ENCODE results near the gene NFRKB. TPM values are rescaled to one million over a fixed set of nuclear protein-coding genes. Genes with fewer than 3 reads are reported as not detected.
A peak's percentile ranks its signal among the peaks of the same experiment; 100 is the strongest.

The NFRKB gene
- polyA plus RNA-seq, 1 donor (not counting 4 experiments of a cell fraction or from before 2014, with no cell fraction given), result 14.4 TPM

DNA sequence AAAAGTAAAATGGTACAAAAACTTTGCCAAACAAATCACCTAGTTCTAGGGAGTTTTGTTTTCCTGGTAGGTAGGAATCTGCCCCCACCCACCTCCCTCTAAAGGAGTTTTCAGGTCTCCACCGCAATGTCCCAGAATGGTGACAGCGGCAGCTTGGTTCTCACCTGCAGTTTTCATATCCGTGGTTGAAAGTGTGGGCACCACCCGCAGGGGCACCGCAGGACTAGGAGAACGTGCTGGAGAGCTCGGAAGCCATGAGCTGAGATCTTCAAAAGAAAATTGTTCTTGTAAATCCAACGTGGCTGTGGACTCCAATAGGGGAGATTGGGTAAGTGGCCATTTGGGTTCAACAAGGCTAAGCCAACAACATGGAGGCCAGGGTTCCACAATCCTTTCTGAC lies 10.8 kb downstream of the NFRKB start:
- Histone ChIP-seq H4K20me1 (ENCODE audit: control insufficient read depth, extremely low read depth, insufficient read depth, low read length) (no peaks in the 10 kb centered on the region), H3K79me2 (ENCODE audit: control insufficient read depth, insufficient read depth, low read length) (no peaks in the 10 kb centered on the region), H3K4me2 (ENCODE audit: control insufficient read depth, extremely low read depth, insufficient read depth, low read depth, low read length) (no peak overlapping the region), H3K36me3 (ENCODE audit: control insufficient read depth in 2 of 2, extremely low read depth in 1 of 2, insufficient read depth in 2 of 2, low read length in 2 of 2) (peaks cover 46 to 56% of the 10 kb centered on the region in 2 experiments), H3K4me3 (ENCODE audit: control insufficient read depth in 2 of 3, extremely low read depth in 1 of 3, insufficient read depth in 2 of 3, low read depth in 1 of 3, low read length in 3 of 3) (no peak overlapping the region), H3K4me1 (ENCODE audit: control insufficient read depth, extremely low read depth, insufficient read depth, low read length) (no peaks in the 10 kb centered on the region), H2AFZ (ENCODE audit: control insufficient read depth, low read length) (no peak overlapping the region), H3K9me1 (ENCODE audit: control insufficient read depth, extremely low read depth, insufficient read depth, low read length) (no peaks in the 10 kb centered on the region), H3K27me3 (ENCODE audit: control insufficient read depth, extremely low read depth, insufficient read depth, low read length) (no peaks in the 10 kb centered on the region), H3K27ac (ENCODE audit: control insufficient read depth, insufficient read depth, low read length) (no peak overlapping the region), H3K9ac (ENCODE audit: control insufficient read depth, extremely low read depth, insufficient read depth, low read length) (no peak overlapping the region), H3K9me3 (ENCODE audit: control insufficient read depth, low read depth, low read length) (no peaks in the 10 kb centered on the region)
- DNase-seq (ENCODE audit: low read depth, low spot score) (no peak), FAIRE-seq (no peak)
- dilution Hi-C loops (cut with MboI; ENCODE audit: extremely low pct_ligation_motif_present, low sequenced_read_pairs), result no loop called here
- TF ChIP-seq EZH2 (IDR thresholded peaks at IDR 0.05; ENCODE audit: low read length) (no peak), CTCF (optimal IDR thresholded peaks at IDR 0.05 in 1 of 3, IDR thresholded peaks at IDR 0.05 in 1 of 3, conservative IDR thresholded peaks at IDR 0.05 in 1 of 3; ENCODE audit: extremely low read depth in 1 of 3, insufficient read depth in 2 of 3, low read length in 3 of 3) (no peak)

DNA sequence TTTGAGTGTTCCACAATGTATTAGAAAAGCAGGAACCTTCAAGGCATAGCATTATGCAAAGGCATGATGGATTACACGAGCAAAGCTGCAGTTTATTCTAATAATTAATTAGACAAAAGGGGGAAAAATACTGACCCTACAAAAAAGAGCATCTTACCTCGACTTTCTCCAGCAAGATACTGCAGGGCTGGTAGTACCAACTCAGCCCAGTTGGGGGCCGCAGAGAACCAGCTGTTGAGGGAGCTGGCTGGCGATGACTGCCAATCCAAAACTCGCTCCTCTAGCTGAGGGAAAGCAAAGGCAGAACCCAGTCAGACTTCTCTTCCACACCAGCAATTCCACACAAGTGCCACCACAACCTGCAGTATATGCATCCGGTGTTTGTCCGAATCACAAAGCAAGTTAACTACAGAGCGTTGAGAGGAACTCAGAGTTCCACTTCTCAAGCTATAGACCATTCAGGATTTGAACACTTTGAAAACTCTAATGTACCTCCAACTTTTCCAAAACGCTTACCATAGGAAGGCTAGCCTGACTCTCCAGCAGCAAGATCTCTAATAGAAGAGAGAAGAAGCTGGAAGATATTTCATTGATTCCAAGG lies 13.7 kb downstream of the NFRKB start:
- no peak overlapping the region for H3K4me3 ChIP-seq (ENCODE audit: control insufficient read depth in 2 of 3, extremely low read depth in 1 of 3, insufficient read depth in 2 of 3, low read depth in 1 of 3, low read length in 3 of 3)
- no peak for FAIRE-seq
- dilution Hi-C loops (cut with MboI; ENCODE audit: extremely low pct_ligation_motif_present, low sequenced_read_pairs), result no loop called here

More for the DNA sequence above, 13.7 kb downstream of the NFRKB start:
- Histone ChIP-seq H3K27me3 (ENCODE audit: control insufficient read depth, extremely low read depth, insufficient read depth, low read length) (no peaks in the 10 kb centered on the region), H3K9me1 (ENCODE audit: control insufficient read depth, extremely low read depth, insufficient read depth, low read length) (no peaks in the 10 kb centered on the region), H3K4me1 (ENCODE audit: control insufficient read depth, extremely low read depth, insufficient read depth, low read length) (no peaks in the 10 kb centered on the region), H3K9ac (ENCODE audit: control insufficient read depth, extremely low read depth, insufficient read depth, low read length) (no peak overlapping the region), H2AFZ (ENCODE audit: control insufficient read depth, low read length) (no peak overlapping the region), H3K4me2 (ENCODE audit: control insufficient read depth, extremely low read depth, insufficient read depth, low read depth, low read length) (no peak overlapping the region), H3K79me2 (ENCODE audit: control insufficient read depth, insufficient read depth, low read length) (no peaks in the 10 kb centered on the region), H3K36me3 (ENCODE audit: control insufficient read depth in 2 of 2, extremely low read depth in 1 of 2, insufficient read depth in 2 of 2, low read length in 2 of 2) (peaks cover 60 to 68% of the 10 kb centered on the region in 2 experiments), H3K27ac (ENCODE audit: control insufficient read depth, insufficient read depth, low read length) (no peak overlapping the region), H4K20me1 (ENCODE audit: control insufficient read depth, extremely low read depth, insufficient read depth, low read length) (no peaks in the 10 kb centered on the region), H3K9me3 (ENCODE audit: control insufficient read depth, low read depth, low read length) (no peaks in the 10 kb centered on the region)
- DNase-seq (ENCODE audit: low read depth, low spot score), result no peak
- TF ChIP-seq CTCF (optimal IDR thresholded peaks at IDR 0.05 in 1 of 3, IDR thresholded peaks at IDR 0.05 in 1 of 3, conservative IDR thresholded peaks at IDR 0.05 in 1 of 3; ENCODE audit: extremely low read depth in 1 of 3, insufficient read depth in 2 of 3, low read length in 3 of 3), result peak; percentile 66 to 77 (median 72)
- no peak for TF ChIP-seq EZH2 (IDR thresholded peaks at IDR 0.05; ENCODE audit: low read length)
